OCI-LY7 (cell line): ENCODE results near the gene ASH1L. TPM values are rescaled to one million over a fixed set of nuclear protein-coding genes. Genes with fewer than 3 reads are reported as not detected.
"Not testable (repeated sequence)": the region's sequence is repeated elsewhere in the genome, so short reads cannot be mapped to it uniquely, and the experiment has no call there.

Source experiments
- BruUV-seq: library from RNA; stranded (reverse); fragments of 400-500 nt; replicated peaks from 2 replicates; lab custom pipeline; 2021; lab: Mats Ljungman, UMichigan
- CTCF ChIA-PET: fragments of 300-600 bp; sonication (Branson Sonifier 250); formaldehyde crosslinking; loops from one replicate; lab custom pipeline; 2022; ENCODE audit warnings: antibody characterized with exemption; ENCODE audit not compliant: unreplicated experiment; lab: Charles Lee
- POLR2A ChIA-PET: fragments of 300-600 bp; sonication (Branson Sonifier 250); formaldehyde crosslinking; loops from one replicate; lab custom pipeline; 2022; ENCODE audit warnings: antibody characterized with exemption; lab: Charles Lee
- DNase-seq: peaks from one replicate; pipeline ENCODE4 v3.0.0-alpha.2; 2015; ENCODE audit warnings: low spot score
- H2AFZ ChIP-seq: fragments of 200-600 bp; sonication (generic), shearing (Covaris generic); 2 replicates; pipeline ENCODE4 v1.6.1; 2014; ENCODE audit warnings: mild to moderate bottlenecking, antibody characterized with exemption, low read length, moderate library complexity
- H3K27ac ChIP-seq: fragments of 200-600 bp; sonication (generic); 2 replicates; pipeline ENCODE4 v1.5.1; 2014; ENCODE audit warnings: mixed run types, low read depth, mild to moderate bottlenecking, moderate library complexity, low read length, inconsistent platforms; ENCODE audit not compliant: poor library complexity, severe bottlenecking
- H3K36me3 ChIP-seq: fragments of 200-600 bp; sonication (generic); 2 replicates; pipeline ENCODE4 v1.6.1; 2014; ENCODE audit warnings: mild to moderate bottlenecking, antibody characterized with exemption, low read length, moderate library complexity, mixed read lengths; ENCODE audit not compliant: insufficient read depth
- H3K4me1 ChIP-seq: fragments of 200-600 bp; sonication (generic); 2 replicates; pipeline ENCODE4 v1.5.1; 2014; ENCODE audit warnings: mild to moderate bottlenecking, low read length; ENCODE audit not compliant: insufficient read depth, poor library complexity, severe bottlenecking
- H3K4me2 ChIP-seq: fragments of 200-600 bp; sonication (generic); 2 replicates; pipeline ENCODE4 v1.6.1; 2014; ENCODE audit warnings: mild to moderate bottlenecking, low read length
- H3K4me3 ChIP-seq: fragments of 200-600 bp; sonication (generic); 2 replicates; pipeline ENCODE4 v1.5.1; 2014; ENCODE audit warnings: mild to moderate bottlenecking, low read depth, low read length; ENCODE audit not compliant: poor library complexity, severe bottlenecking
- H3K79me2 ChIP-seq: fragments of 200-600 bp; sonication (generic); 2 replicates; pipeline ENCODE4 v1.6.1; 2016; ENCODE audit warnings: low read depth, mild to moderate bottlenecking, low read length, moderate library complexity, mixed read lengths; ENCODE audit not compliant: insufficient read depth
- H3K9me2 ChIP-seq: fragments of 200-600 bp; sonication (generic); 2 replicates; pipeline ENCODE4 v1.6.1; 2016; ENCODE audit warnings: mild to moderate bottlenecking, low read length, mixed read lengths; ENCODE audit not compliant: insufficient read depth
- H3K9me3 ChIP-seq: fragments of 200-600 bp; sonication (generic); 2 replicates; pipeline ENCODE4 v1.6.1; 2014; ENCODE audit warnings: mild to moderate bottlenecking, mixed run types, low read length, mixed read lengths
- H4K20me1 ChIP-seq: fragments of 200-600 bp; sonication (generic); 2 replicates; pipeline ENCODE4 v1.6.1; 2014; ENCODE audit warnings: mild to moderate bottlenecking, antibody characterized with exemption, low read length, moderate library complexity, mixed read lengths; ENCODE audit not compliant: insufficient read depth
- CTCF ChIP-seq: fragments of 200-600 bp; sonication (generic); conservative IDR thresholded peaks from 2 replicates; pipeline ENCODE4 v1.5.1; 2014; ENCODE audit warnings: mild to moderate bottlenecking, antibody characterized with exemption, low read length, moderate library complexity, mixed read lengths
- EZH2phosphoT487 ChIP-seq: fragments of 200-600 bp; sonication (generic); IDR thresholded peaks from 2 replicates; pipeline ENCODE4 v1.6.1; 2018; ENCODE audit warnings: low read depth, borderline replicate concordance, mild to moderate bottlenecking, mixed run types, antibody characterized with exemption, low read length, moderate library complexity, mixed read lengths
- intact Hi-C: fragments of 100-400 bp; cut with micrococcal nuclease; formaldehyde crosslinking; loops from one replicate; pipeline ENCODE4 v1.10.0; 2022; ENCODE audit not compliant: unreplicated experiment
- total RNA-seq, 2 experiments: library from RNA; depleted of rRNA in 1 of 2; stranded (reverse); fragments of >200 nt in 1 of 2; shearing (Covaris generic) in 1 of 2; gene quantifications; 2 replicates each; pipeline ENCODE4 v1.2.3, GENCODE V29; 2014 to 2022

The ASH1L gene
- total RNA-seq, 2 experiments from 2014 or later = 33.2 to 49.6 TPM

- CTCF ChIA-PET = no interaction called here
- no peak for TF ChIP-seq CTCF
- no peak for TF ChIP-seq EZH2phosphoT487
- H3K9me3 ChIP-seq = no peaks in the 10 kb centered on the region
- H3K27ac ChIP-seq = no peak overlapping the region
- H3K4me2 ChIP-seq = no peak overlapping the region
- H3K4me3 ChIP-seq = no peak overlapping the region
- H2AFZ ChIP-seq = no peak overlapping the region
- DNase-seq = no peak
- H3K9me2 ChIP-seq = no peaks in the 10 kb centered on the region
- H3K4me1 ChIP-seq = no peaks in the 10 kb centered on the region
- POLR2A ChIA-PET = no interaction called here
- H3K36me3 ChIP-seq = peaks cover 25% of the 10 kb centered on the region
- BruUV-seq = no TSS peak
- H3K79me2 ChIP-seq = peaks cover 6% of the 10 kb centered on the region; the same call in 1 of the 2 replicates
- no peaks in the 10 kb centered on the region for H4K20me1 ChIP-seq
- intact Hi-C loops = no loop called here
Measured at GRCh38 chr1:155424091-155424490, 138.5 kb downstream of the ASH1L start.

- Histone ChIP-seq H3K36me3 (peaks cover 16% of the 10 kb centered on the region), H4K20me1 (no peaks in the 10 kb centered on the region), H3K9me3 (no peaks in the 10 kb centered on the region), H3K27ac (no peak overlapping the region), H3K4me1 (no peaks in the 10 kb centered on the region), H3K4me2 (no peak overlapping the region), H2AFZ (no peak overlapping the region), H3K79me2 (peaks cover 16% of the 10 kb centered on the region), H3K9me2 (no peaks in the 10 kb centered on the region), H3K4me3 (no peak overlapping the region)
- BruUV-seq = no TSS peak
- no peak for DNase-seq
- intact Hi-C loops = no loop called here
- ChIA-PET POLR2A (interaction anchor here (0.6 to 0.7 kb wide), 4 partner anchors 30 to 156 kb away, joined by 3 to 4 read pairs (median 3); no protein-coding TSS in a partner anchor), CTCF (no interaction called here)
- no peak for TF ChIP-seq CTCF
Measured at GRCh38 chr1:155420788-155421187, 141.8 kb downstream of the ASH1L start.

- H4K20me1 ChIP-seq, H3K4me3 ChIP-seq, H3K4me1 ChIP-seq, DNase-seq, H3K79me2 ChIP-seq, H3K9me3 ChIP-seq, intact Hi-C loops, BruUV-seq, H3K27ac ChIP-seq, H3K4me2 ChIP-seq, CTCF ChIA-PET, H2AFZ ChIP-seq, H3K9me2 ChIP-seq: not testable (repeated sequence)
- peaks cover 63% of the 10 kb centered on the region for H3K36me3 ChIP-seq
- POLR2A ChIA-PET = interaction anchor here (0.7 kb wide), 1 partner anchor 26 kb away, joined by 4 read pairs; no protein-coding TSS in a partner anchor
Measured at GRCh38 chr1:155411840-155412239, 150.8 kb downstream of the ASH1L start.
